Liver (tissue), 3 donors: ENCODE results near the gene TGFBR3.

Source experiments
- HNF4G ChIP-seq: IDR thresholded peaks from 2 replicates; pipeline ENCODE4 v1.6.1; 2016; ENCODE audit warnings: antibody characterized with exemption
- JUND ChIP-seq, 2 donors: IDR thresholded peaks; 2 replicates each; pipeline ENCODE4 v1.6.1; 2016; ENCODE audit warnings: antibody characterized with exemption in 2 of 2
- RAD21 ChIP-seq, 2 donors: IDR thresholded peaks; 2 replicates each; pipeline ENCODE4 v1.6.1; 2016; ENCODE audit warnings: antibody characterized with exemption in 2 of 2, mild to moderate bottlenecking in 2 of 2
- SP1 ChIP-seq: IDR thresholded peaks from 2 replicates; pipeline ENCODE4 v1.6.1; 2018; ENCODE audit warnings: antibody characterized with exemption, mild to moderate bottlenecking
- TAF1 ChIP-seq: conservative IDR thresholded peaks from 2 replicates; pipeline ENCODE4 v1.6.1; 2016; ENCODE audit warnings: antibody characterized with exemption, mild to moderate bottlenecking
- TF ChIP-seq, protein P1 (sequence below): fragments of 150-350 bp; IDR thresholded peaks from 2 replicates; pipeline ENCODE4 v1.5.1; 2017; ENCODE audit warnings: improper control_type of control experiment, low read depth, low read length; ENCODE audit not compliant: missing input control
- TF ChIP-seq, protein P2 (sequence below): IDR thresholded peaks from 2 replicates; pipeline ENCODE4 v1.6.1; 2016; ENCODE audit warnings: antibody characterized with exemption, mild to moderate bottlenecking
- TF ChIP-seq, protein P3 (sequence below): IDR thresholded peaks from 2 replicates; pipeline ENCODE4 v1.6.1; 2016; ENCODE audit warnings: antibody characterized with exemption
- TF ChIP-seq, protein P4 (sequence below): IDR thresholded peaks from 2 replicates; pipeline ENCODE4 v1.6.1; 2016; ENCODE audit warnings: antibody characterized with exemption
- donor health status: healthy.
- donor health status: healthy.

DNA sequence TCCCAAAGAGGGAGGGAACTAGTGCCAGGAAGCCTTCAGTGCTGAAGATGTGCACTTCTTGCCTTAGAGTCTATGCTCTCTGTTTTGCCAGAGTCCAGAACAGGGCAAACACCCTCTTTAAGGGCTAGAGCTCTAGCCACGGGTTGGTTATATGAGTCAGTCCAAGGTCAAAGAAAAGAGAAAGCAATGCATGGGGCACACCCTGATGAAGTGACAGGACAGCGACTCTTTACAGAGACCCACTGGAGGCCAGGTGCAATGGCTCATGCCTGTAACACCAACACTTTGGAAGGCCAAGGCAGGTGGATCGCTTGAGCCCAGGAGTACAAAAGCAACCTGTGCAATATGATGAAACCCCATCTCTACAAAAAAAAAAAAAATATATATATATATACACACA is 86.1 kb downstream of the TGFBR3 start:
- TF ChIP-seq, protein P1, sequence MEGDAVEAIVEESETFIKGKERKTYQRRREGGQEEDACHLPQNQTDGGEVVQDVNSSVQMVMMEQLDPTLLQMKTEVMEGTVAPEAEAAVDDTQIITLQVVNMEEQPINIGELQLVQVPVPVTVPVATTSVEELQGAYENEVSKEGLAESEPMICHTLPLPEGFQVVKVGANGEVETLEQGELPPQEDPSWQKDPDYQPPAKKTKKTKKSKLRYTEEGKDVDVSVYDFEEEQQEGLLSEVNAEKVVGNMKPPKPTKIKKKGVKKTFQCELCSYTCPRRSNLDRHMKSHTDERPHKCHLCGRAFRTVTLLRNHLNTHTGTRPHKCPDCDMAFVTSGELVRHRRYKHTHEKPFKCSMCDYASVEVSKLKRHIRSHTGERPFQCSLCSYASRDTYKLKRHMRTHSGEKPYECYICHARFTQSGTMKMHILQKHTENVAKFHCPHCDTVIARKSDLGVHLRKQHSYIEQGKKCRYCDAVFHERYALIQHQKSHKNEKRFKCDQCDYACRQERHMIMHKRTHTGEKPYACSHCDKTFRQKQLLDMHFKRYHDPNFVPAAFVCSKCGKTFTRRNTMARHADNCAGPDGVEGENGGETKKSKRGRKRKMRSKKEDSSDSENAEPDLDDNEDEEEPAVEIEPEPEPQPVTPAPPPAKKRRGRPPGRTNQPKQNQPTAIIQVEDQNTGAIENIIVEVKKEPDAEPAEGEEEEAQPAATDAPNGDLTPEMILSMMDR = no peak
- TF ChIP-seq, protein P2, sequence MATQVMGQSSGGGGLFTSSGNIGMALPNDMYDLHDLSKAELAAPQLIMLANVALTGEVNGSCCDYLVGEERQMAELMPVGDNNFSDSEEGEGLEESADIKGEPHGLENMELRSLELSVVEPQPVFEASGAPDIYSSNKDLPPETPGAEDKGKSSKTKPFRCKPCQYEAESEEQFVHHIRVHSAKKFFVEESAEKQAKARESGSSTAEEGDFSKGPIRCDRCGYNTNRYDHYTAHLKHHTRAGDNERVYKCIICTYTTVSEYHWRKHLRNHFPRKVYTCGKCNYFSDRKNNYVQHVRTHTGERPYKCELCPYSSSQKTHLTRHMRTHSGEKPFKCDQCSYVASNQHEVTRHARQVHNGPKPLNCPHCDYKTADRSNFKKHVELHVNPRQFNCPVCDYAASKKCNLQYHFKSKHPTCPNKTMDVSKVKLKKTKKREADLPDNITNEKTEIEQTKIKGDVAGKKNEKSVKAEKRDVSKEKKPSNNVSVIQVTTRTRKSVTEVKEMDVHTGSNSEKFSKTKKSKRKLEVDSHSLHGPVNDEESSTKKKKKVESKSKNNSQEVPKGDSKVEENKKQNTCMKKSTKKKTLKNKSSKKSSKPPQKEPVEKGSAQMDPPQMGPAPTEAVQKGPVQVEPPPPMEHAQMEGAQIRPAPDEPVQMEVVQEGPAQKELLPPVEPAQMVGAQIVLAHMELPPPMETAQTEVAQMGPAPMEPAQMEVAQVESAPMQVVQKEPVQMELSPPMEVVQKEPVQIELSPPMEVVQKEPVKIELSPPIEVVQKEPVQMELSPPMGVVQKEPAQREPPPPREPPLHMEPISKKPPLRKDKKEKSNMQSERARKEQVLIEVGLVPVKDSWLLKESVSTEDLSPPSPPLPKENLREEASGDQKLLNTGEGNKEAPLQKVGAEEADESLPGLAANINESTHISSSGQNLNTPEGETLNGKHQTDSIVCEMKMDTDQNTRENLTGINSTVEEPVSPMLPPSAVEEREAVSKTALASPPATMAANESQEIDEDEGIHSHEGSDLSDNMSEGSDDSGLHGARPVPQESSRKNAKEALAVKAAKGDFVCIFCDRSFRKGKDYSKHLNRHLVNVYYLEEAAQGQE = no peak
- TF ChIP-seq, protein P3, sequence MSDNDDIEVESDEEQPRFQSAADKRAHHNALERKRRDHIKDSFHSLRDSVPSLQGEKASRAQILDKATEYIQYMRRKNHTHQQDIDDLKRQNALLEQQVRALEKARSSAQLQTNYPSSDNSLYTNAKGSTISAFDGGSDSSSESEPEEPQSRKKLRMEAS = no peak
- TF ChIP-seq HNF4G (no peak), JUND (IDR thresholded peaks at IDR 0.05) (no peak), SP1 (no peak), TAF1 (no peak), RAD21 (IDR thresholded peaks at IDR 0.05) (no peak)
- TF ChIP-seq, protein P4, sequence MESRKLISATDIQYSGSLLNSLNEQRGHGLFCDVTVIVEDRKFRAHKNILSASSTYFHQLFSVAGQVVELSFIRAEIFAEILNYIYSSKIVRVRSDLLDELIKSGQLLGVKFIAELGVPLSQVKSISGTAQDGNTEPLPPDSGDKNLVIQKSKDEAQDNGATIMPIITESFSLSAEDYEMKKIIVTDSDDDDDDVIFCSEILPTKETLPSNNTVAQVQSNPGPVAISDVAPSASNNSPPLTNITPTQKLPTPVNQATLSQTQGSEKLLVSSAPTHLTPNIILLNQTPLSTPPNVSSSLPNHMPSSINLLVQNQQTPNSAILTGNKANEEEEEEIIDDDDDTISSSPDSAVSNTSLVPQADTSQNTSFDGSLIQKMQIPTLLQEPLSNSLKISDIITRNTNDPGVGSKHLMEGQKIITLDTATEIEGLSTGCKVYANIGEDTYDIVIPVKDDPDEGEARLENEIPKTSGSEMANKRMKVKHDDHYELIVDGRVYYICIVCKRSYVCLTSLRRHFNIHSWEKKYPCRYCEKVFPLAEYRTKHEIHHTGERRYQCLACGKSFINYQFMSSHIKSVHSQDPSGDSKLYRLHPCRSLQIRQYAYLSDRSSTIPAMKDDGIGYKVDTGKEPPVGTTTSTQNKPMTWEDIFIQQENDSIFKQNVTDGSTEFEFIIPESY = no peak
